Neutrophil (primary cell): ENCODE data around the gene ITPR3.

Source experiments
- H3K27ac ChIP-seq: fragments of 200-600 bp; sonication (generic); 2 replicates; pipeline ENCODE4 v1.5.1; 2016; ENCODE audit warnings: mild to moderate bottlenecking, moderate library complexity
- H3K27me3 ChIP-seq: fragments of 200-600 bp; sonication (generic); 2 replicates; pipeline ENCODE4 v1.6.0; 2016; ENCODE audit warnings: mild to moderate bottlenecking
- H3K36me3 ChIP-seq: fragments of 200-600 bp; sonication (generic); 2 replicates; pipeline ENCODE4 v1.5.1; 2017
- H3K4me1 ChIP-seq, 2 experiments: fragments of 200-600 bp in 1 of 2; sonication (generic) in 1 of 2; 1 replicate in 1 of 2; 2 replicates in 1 of 2; pipeline versions ENCODE4 v1.5.1 to v1.6.1; 2013 to 2016; ENCODE audit warnings: low read depth in 1 of 2, low read length in 1 of 2, mild to moderate bottlenecking in 1 of 2, moderate library complexity in 1 of 2; ENCODE audit not compliant: control insufficient read depth in 1 of 2, insufficient read depth in 1 of 2
- H3K4me3 ChIP-seq, 2 experiments: fragments of 200-600 bp in 1 of 2; sonication (generic) in 1 of 2; 1 replicate in 1 of 2; 2 replicates in 1 of 2; pipeline ENCODE4 v1.5.1; 2013 to 2016; ENCODE audit warnings: low read depth in 1 of 2, low read length in 1 of 2, mild to moderate bottlenecking in 1 of 2, moderate library complexity in 1 of 2
- H3K9me3 ChIP-seq: fragments of 200-600 bp; sonication (generic); 2 replicates; pipeline ENCODE4 v1.5.1; 2016
- CTCF ChIP-seq: fragments of 200-600 bp; sonication (generic); IDR thresholded peaks from 2 replicates; pipeline ENCODE4 v1.5.1; 2016; ENCODE audit warnings: antibody characterized with exemption

The ITPR3 gene

GRCh38 chr6:33682341-33682740 lies 61.2 kb downstream of the ITPR3 start:
- Histone ChIP-seq H3K4me3 (no peak overlapping the region), H3K9me3 (no peaks in the 10 kb centered on the region), H3K27me3 (no peaks in the 10 kb centered on the region), H3K4me1 (no peaks in the 10 kb centered on the region), H3K27ac (no peak overlapping the region), H3K36me3 (no peaks in the 10 kb centered on the region)
- no peak for TF ChIP-seq CTCF

- Histone ChIP-seq H3K27me3 (no peaks in the 10 kb centered on the region), H3K4me3 (no peak overlapping the region), H3K36me3 (no peaks in the 10 kb centered on the region), H3K9me3 (no peaks in the 10 kb centered on the region), H3K27ac (no peak overlapping the region), H3K4me1 (no peaks in the 10 kb centered on the region)
- TF ChIP-seq CTCF: no peak
These were observed 62.0 kb downstream of the ITPR3 start for GRCh38 chr6:33683051-33683571.

GRCh38 chr6:33683576-33684427 lies 62.7 kb downstream of the ITPR3 start:
- no peaks in the 10 kb centered on the region for H3K4me1 ChIP-seq
- no peak overlapping the region for H3K27ac ChIP-seq
- no peaks in the 10 kb centered on the region for H3K36me3 ChIP-seq
- no peaks in the 10 kb centered on the region for H3K27me3 ChIP-seq
- H3K4me3 ChIP-seq: no peak overlapping the region
- no peaks in the 10 kb centered on the region for H3K9me3 ChIP-seq
- no peak for TF ChIP-seq CTCF

GRCh38 chr6:33684428-33684896 lies 63.3 kb downstream of the ITPR3 start:
- Histone ChIP-seq H3K27me3 (no peaks in the 10 kb centered on the region), H3K36me3 (no peaks in the 10 kb centered on the region), H3K4me1 (no peaks in the 10 kb centered on the region), H3K4me3 (no peak overlapping the region), H3K9me3 (no peaks in the 10 kb centered on the region), H3K27ac (no peak overlapping the region)
- TF ChIP-seq CTCF: no peak

- no peak for TF ChIP-seq CTCF
- no peaks in the 10 kb centered on the region for H3K36me3 ChIP-seq
- no peaks in the 10 kb centered on the region for H3K27me3 ChIP-seq
- no peaks in the 10 kb centered on the region for H3K4me1 ChIP-seq
- no peak overlapping the region for H3K4me3 ChIP-seq
- H3K27ac ChIP-seq: no peak overlapping the region
- H3K9me3 ChIP-seq: no peaks in the 10 kb centered on the region
These were observed 63.9 kb downstream of the ITPR3 start for GRCh38 chr6:33684983-33685382.
